Loucy (cell line): ENCODE data around the gene ITGA8.

Experiments
- H2AFZ ChIP-seq: fragments of 200-600 bp; sonication (generic); 2 replicates; pipeline ENCODE4 v1.6.0; 2016; ENCODE audit warnings: antibody characterized with exemption, mild to moderate bottlenecking, low read length, moderate library complexity
- H3F3A ChIP-seq: fragments of 200-600 bp; 2 replicates; pipeline ENCODE4 v1.6.0; 2016; ENCODE audit warnings: antibody characterized with exemption, low read depth, mild to moderate bottlenecking
- H3K27me3 ChIP-seq: fragments of 200-600 bp; sonication (generic); 2 replicates; pipeline ENCODE4 v1.6.1; 2014; ENCODE audit warnings: low read length, mild to moderate bottlenecking; ENCODE audit not compliant: insufficient read depth, poor library complexity, severe bottlenecking
- H3K36me3 ChIP-seq: fragments of 200-600 bp; sonication (generic); 2 replicates; pipeline ENCODE4 v1.6.1; 2016; ENCODE audit warnings: low read length; ENCODE audit not compliant: insufficient read depth
- H3K4me1 ChIP-seq: fragments of 200-600 bp; sonication (generic); 2 replicates; pipeline ENCODE4 v1.5.1; 2014; ENCODE audit warnings: low read length, mild to moderate bottlenecking; ENCODE audit not compliant: insufficient read depth, poor library complexity, severe bottlenecking
- H3K4me2 ChIP-seq: fragments of 200-600 bp; sonication (generic); 2 replicates; pipeline ENCODE4 v1.6.0; 2014; ENCODE audit warnings: antibody characterized with exemption, low read length, low read depth, mild to moderate bottlenecking; ENCODE audit not compliant: poor library complexity, severe bottlenecking
- H3K4me3 ChIP-seq: fragments of 200-600 bp; sonication (generic); 2 replicates; pipeline ENCODE4 v1.5.1; 2014; ENCODE audit warnings: low read length, mild to moderate bottlenecking, mixed read lengths; ENCODE audit not compliant: poor library complexity, severe bottlenecking
- H3K79me2 ChIP-seq: fragments of 200-600 bp; sonication (generic); 2 replicates; pipeline ENCODE4 v1.6.1; 2014; ENCODE audit warnings: low read length; ENCODE audit not compliant: insufficient read depth
- H3K9ac ChIP-seq: fragments of 200-600 bp; sonication (generic); 2 replicates; pipeline ENCODE4 v1.6.0; 2014; ENCODE audit warnings: mild to moderate bottlenecking, low read depth, low read length, moderate library complexity; ENCODE audit not compliant: poor library complexity, severe bottlenecking
- H3K9me2 ChIP-seq: fragments of 200-600 bp; sonication (generic); replicated peaks from 2 replicates; pipeline ENCODE4 v1.6.1; 2016; ENCODE audit warnings: low read depth, low read length, mixed read lengths
- H3K9me3 ChIP-seq: fragments of 200-600 bp; sonication (generic); 2 replicates; pipeline ENCODE4 v1.6.1; 2014; ENCODE audit warnings: mild to moderate bottlenecking, antibody characterized with exemption, low read length, low read depth; ENCODE audit not compliant: insufficient read depth
- H4K20me1 ChIP-seq: fragments of 200-600 bp; sonication (generic); 2 replicates; pipeline ENCODE4 v1.6.0; 2014; ENCODE audit warnings: antibody characterized with exemption, low read length, mild to moderate bottlenecking; ENCODE audit not compliant: insufficient read depth, poor library complexity, severe bottlenecking
- CTCF ChIP-seq: fragments of 200-600 bp; sonication (generic); conservative IDR thresholded peaks from 2 replicates; pipeline ENCODE4 v1.5.1; 2014; ENCODE audit warnings: mild to moderate bottlenecking, antibody characterized with exemption, low read length
- EZH2phosphoT487 ChIP-seq: fragments of 200-600 bp; IDR thresholded peaks from 2 replicates; pipeline ENCODE4 v1.6.1; 2018; ENCODE audit warnings: antibody characterized with exemption, mild to moderate bottlenecking, moderate library complexity, borderline replicate concordance

ITGA8 gene

GRCh38 chr10:15681076-15681475 is 38.6 kb downstream of the ITGA8 start:
- H3K4me3 ChIP-seq = no peak overlapping the region
- H3K4me2 ChIP-seq = no peak overlapping the region

GRCh38 chr10:15678851-15679250 is 40.9 kb downstream of the ITGA8 start:
- H3K79me2 ChIP-seq = no peaks in the 10 kb centered on the region
- TF ChIP-seq CTCF (no peak), EZH2phosphoT487 (no peak)
- H3K9me2 ChIP-seq = no peaks in the 10 kb centered on the region
- H3K9me3 ChIP-seq = no peaks in the 10 kb centered on the region
- H2AFZ ChIP-seq = no peak overlapping the region
- no peak overlapping the region for H3K9ac ChIP-seq
- no peaks in the 10 kb centered on the region for H3F3A ChIP-seq
- H3K4me3 ChIP-seq = no peak overlapping the region
- no peaks in the 10 kb centered on the region for H3K36me3 ChIP-seq
- no peaks in the 10 kb centered on the region for H4K20me1 ChIP-seq
- H3K27me3 ChIP-seq = no peaks in the 10 kb centered on the region
- no peaks in the 10 kb centered on the region for H3K4me1 ChIP-seq
- H3K4me2 ChIP-seq = no peak overlapping the region

More at GRCh38 chr10:15681076-15681475, 38.6 kb downstream of the ITGA8 start:
- Histone ChIP-seq H4K20me1 (no peaks in the 10 kb centered on the region), H2AFZ (no peak overlapping the region), H3K4me1 (no peaks in the 10 kb centered on the region), H3K36me3 (no peaks in the 10 kb centered on the region), H3K9ac (no peak overlapping the region), H3K9me2 (no peaks in the 10 kb centered on the region), H3K9me3 (no peaks in the 10 kb centered on the region), H3F3A (no peaks in the 10 kb centered on the region), H3K27me3 (no peaks in the 10 kb centered on the region), H3K79me2 (no peaks in the 10 kb centered on the region)
- TF ChIP-seq EZH2phosphoT487 = no peak
- no peak for TF ChIP-seq CTCF

GRCh38 chr10:15672469-15672868 is 47.3 kb downstream of the ITGA8 start:
- no peaks in the 10 kb centered on the region for H4K20me1 ChIP-seq
- no peaks in the 10 kb centered on the region for H3F3A ChIP-seq
- no peaks in the 10 kb centered on the region for H3K27me3 ChIP-seq
- H3K9ac ChIP-seq = no peak overlapping the region
- no peak for TF ChIP-seq CTCF
- no peak for TF ChIP-seq EZH2phosphoT487
- H3K4me1 ChIP-seq = no peaks in the 10 kb centered on the region
- no peaks in the 10 kb centered on the region for H3K9me3 ChIP-seq
- H3K4me3 ChIP-seq = no peak overlapping the region
- H3K36me3 ChIP-seq = no peaks in the 10 kb centered on the region
- H2AFZ ChIP-seq = no peak overlapping the region
- H3K79me2 ChIP-seq = no peaks in the 10 kb centered on the region
- no peak overlapping the region for H3K4me2 ChIP-seq
- H3K9me2 ChIP-seq = no peaks in the 10 kb centered on the region
